Stimulated activated CD8-positive, alpha-beta memory T cell treated with anti-CD3 and anti-CD28 coated beads, Interleukin-2, amount 100 ng/mL, for 48 hours (primary cell): ENCODE data around the gene ERI3.
A peak's percentile ranks its signal among the peaks of the same experiment; 100 is the strongest.

Experiments used
- DNase-seq, 2 donors: peaks; one replicate each; pipeline ENCODE4 v3.0.0-alpha.2; 2020; ENCODE audit warnings: low read depth in 2 of 2

Gene ERI3

GRCh38 chr1:44351289-44351688 lies 3.8 kb downstream of the ERI3 start:
- DNase-seq: no peak

- DNase-seq: no peak
These were observed 7.0 kb downstream of the ERI3 start for GRCh38 chr1:44348061-44348485.

GRCh38 chr1:44347280-44347679 lies 7.8 kb downstream of the ERI3 start:
- no peak for DNase-seq

DNA sequence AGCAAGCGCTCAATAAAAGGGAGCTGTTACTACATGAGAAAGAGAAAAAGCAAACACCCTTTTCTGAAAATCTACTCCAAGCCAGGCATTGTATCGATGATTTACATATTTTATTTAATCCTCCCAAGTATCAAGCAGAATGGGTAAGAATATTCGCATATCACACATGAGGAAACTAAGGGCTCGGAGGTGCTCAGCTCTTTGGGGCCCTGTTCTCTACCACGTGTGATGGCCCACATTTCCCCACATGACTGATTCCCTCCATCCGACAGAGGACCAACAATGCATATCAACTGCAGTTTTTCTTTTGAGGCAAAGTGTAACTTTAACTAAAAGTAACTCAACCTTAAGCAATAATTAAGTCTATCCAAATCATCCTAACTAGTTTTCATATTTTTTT lies 8.2 kb downstream of the ERI3 start:
- DNase-seq: no peak

DNA sequence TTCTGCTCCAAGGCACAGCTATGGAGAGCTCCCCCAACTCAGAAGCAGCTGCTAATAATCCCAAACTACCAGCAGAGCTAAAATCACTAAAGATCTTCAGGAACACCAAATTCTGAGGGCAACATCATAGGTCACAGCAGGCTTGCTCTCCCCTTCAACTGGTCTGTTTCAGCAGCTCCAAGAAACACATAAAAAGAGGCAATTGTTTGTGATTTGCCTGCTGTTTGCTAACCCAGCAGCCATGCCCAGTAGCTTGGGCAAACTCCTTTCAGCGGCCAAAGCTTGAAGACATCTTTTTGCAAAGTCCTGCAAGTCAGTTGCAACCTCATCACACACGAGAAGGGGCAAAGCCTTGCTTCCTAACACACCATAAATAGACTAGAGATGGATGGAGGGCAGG lies 8.9 kb downstream of the ERI3 start:
- no peak for DNase-seq

DNA sequence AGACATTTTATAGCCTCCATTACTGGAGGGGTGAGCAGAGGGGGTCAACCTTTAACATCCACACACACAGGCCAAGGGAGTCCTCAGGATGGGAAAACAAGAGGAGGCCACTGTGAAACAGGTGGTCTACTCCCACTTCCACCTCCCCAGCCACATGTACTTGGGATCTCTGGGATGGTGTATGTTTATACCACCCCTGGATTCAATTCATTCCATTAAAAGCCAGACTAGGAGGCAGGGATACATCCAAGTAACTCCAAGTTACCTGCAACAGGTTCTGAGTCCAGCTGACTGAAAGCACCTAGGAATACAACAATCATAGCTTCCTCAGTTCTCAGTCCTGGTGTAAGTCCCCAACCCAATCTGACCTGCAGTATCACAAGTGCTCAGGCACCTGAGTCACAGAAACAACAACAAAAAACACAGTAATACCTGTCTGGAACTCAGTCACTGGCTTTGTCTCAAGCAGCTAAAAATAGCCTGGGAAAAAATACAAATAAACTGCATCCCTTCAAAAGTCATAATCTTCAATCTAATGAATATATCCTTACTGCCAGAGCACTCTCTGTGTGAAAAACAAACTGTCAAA lies 9.8 kb downstream of the ERI3 start:
- DNase-seq: no peak

DNA sequence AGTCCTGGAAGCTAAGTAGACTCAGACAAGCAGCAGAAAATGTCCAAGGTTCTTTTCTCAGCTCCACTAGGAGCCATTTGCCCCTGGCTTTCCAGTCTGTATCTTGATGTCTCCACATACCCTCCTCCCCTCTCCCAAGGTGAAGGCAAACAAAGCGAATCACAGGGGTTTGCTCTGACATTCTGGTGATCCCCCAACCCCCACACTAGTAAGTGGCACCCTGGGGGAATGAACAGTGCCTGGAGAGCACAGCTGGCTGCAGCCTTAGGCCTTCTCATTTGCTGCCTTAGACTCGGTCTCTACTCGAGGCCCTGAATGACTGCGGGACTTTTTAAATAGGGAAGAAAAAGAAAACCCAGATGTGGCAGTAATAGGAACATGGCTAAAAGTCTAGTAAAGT lies 15.3 kb downstream of the ERI3 start:
- DNase-seq: no peak

DNA sequence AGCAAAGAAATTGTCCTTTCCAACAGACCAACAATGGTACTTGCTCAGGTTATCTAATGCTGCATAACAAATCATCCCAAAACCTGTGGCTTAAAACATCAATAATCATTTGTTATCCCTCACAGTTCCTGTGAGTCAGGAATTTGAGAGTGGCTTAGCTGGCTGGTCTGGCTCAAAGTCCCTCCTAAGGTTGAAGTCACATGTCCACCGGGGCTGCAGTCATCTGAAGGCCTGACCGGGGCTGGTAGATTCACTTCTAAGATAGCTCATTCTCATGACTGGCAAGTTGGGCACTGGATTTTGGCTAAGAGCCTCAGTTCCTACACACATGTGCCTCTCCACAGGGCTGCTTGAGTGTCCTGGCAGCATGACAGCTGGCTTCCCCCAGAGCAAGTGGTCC lies 16.9 kb downstream of the ERI3 start:
- no peak for DNase-seq

- no peak for DNase-seq
These were observed 18.4 kb downstream of the ERI3 start for GRCh38 chr1:44336668-44337067.

DNA sequence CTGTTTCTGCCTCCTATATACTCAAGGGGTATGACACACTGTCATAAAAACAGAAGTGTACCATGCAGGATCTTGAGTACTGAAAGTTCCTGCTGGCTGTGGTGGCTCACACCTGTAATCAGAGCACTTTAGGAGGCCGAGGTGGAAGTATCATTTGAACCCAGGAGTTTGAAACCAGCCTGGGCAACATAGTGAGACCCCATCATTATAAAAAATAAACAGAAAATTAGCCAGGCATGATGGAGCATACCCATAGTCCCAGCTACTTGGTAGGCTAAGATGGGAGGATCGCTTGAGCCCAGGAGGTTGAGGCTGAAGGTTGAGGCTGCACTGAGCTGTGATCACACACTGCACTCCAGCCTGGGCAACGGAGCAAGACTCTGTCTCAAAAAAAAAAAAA lies 20.1 kb downstream of the ERI3 start:
- DNase-seq: no peak

DNA sequence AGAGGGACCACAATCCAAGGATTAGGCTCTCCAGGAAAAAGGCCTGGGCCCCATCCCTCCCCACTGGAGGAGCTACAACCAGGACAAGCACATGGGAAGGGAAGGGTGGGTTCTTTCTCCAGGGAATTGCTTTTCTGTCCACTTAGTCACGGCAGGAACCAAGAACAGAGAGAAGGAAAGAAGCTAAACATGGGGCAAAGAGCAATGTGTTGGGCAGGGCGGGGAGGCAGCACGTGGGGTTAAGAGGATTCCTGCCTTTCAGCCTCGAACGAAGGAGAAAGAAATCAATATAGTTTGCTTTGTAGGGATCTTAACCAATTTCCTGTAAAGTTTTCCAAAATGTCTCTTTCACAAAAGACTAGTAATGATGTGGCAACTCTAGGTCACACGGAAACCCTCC lies 21.7 kb downstream of the ERI3 start:
- no peak for DNase-seq

- DNase-seq: no peak
These were observed 22.6 kb downstream of the ERI3 start for GRCh38 chr1:44332505-44332904.

DNA sequence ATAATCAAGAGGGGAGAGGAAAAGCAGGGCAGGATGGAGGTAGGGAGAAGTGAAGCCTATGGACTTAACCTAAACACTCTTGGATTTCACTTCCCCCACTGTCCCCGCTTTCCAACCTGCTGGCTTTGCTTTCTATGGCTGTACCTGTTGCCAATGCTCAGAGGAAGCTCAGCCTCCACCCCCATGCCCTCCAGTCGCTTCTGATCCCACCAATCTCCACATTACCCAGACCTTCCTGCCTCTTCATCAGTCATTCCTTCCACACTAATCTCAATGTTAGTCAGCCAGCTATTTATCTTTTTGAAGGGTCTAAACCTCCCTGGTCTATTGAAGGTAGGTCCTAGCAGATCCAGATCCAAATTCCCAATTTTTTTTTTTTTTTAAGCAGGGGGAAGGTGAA lies 24.1 kb downstream of the ERI3 start:
- DNase-seq: no peak

- DNase-seq: no peak
These were observed 26.2 kb downstream of the ERI3 start for GRCh38 chr1:44328671-44329416.

DNA sequence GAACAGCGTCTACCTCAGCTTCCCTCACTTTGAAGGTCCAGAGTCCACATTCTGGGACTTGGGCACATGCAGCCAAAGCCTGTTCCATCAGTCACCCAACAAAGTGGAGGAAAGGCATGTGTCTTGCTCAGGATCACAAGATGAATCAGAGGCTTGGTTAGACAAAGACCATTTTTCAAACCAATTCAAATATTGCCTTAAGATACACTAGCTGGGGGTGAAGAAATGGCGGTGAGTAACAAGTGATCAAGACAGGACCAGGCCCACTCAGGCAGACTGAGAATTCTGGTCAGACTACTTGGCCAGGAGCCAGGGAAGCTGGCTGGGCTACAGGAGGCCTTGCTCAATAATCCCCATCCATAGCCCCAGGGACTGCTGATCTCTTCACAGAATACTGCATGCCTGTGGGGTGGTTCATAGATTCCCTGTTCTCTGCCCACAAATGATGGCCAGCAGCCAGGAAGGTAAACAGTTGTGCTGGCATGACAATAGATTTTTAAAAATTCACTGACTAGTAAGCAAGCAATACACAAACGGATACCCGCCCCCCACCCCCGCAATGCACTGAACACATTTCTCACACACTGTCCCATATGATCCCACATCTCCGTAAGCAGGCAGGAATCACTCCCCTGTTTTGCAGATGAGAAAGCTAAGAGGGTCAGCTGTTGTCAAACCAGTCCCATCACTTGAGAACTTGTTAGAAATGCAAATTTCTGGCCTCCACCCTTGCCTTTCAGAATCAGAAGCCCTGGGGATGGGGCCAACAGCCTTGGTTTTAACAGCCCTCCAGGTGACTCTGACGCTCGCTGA lies 27.2 kb downstream of the ERI3 start:
- no peak for DNase-seq

DNA sequence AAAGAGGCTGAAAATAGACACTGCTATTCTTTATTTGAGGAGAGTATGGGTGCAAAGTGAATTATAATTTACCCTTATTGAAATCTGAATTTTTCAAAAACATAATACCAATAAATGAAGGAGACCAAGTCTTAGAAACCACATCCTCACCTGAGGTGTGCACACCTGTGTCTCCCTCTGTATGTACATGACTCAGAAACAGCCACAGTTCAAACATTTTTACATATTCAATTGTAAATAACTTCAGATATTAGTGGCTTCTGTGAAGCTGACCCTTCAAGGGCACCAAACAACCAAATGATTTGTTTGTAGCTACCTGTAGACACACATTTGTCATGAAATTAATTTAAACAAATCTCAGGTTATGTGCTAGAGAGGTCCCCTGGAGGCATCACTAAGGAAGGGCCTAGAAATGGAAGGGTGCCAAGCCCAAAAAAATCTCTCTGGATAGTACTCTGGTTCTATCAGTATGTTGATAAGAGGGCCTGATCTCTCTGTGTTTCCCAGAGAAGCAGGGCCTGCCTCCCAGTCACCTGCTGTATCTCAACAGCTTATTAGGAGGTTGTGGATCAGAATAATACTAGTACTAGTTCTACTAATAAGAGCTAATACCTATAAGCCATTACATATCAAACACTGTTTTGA lies 28.1 kb downstream of the ERI3 start:
- DNase-seq: no peak

GRCh38 chr1:44326024-44326701 lies 28.9 kb downstream of the ERI3 start:
- DNase-seq: no peak

- no peak for DNase-seq
These were observed 31.1 kb downstream of the ERI3 start for GRCh38 chr1:44323947-44324346.

DNA sequence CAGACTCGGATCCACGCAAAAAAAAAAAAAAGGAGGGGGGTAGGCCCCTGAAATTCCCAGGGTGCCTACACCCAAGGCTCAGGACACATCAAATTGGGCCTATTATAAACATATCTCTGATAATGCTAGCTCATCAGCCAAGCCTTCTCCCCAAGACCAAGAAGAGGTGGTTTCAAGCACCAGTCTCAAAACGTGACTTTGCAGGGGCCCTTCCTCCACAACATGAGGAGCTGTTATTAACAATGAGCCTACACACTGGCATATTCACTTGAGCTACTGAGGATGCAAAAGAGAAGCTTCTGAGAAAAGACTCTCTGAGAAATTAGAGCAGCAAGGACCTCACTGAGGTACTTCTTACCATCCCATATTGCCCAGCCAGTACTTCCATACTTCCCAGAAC lies 32.7 kb downstream of the ERI3 start:
- DNase-seq: no peak

DNA sequence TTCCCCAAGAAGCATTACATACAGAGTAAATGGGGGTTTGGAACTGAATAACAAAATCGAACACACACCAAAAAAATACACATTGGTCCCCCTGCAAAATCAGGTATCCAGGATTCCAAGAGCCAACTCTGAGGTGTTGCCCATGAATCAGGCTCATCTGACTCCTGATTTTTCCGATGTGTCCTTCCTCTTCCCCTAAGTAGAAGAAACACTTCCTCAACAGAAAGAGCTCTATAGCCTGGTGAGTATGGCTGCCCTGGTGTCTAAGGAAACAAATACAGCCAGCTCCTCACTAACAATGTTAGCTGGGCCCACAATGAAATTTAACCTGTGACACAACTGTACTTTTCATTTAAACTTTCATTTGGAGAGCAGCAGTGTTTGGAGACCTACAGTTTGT lies 33.6 kb downstream of the ERI3 start:
- no peak for DNase-seq

- peak; percentile 8 to 15 for DNase-seq
These were observed 36.7 kb downstream of the ERI3 start for GRCh38 chr1:44318097-44319088.
